HG03039 (cell line): ENCODE data around the gene KCNK15.

ENCODE experiments used
- ATAC-seq: cut with Tn5 transposase; IDR thresholded peaks from one replicate; pipeline ENCODE4 v1.9.1; 2021; ENCODE audit warnings: mild to moderate bottlenecking, moderate library complexity; ENCODE audit not compliant: unreplicated experiment

The KCNK15 gene

DNA sequence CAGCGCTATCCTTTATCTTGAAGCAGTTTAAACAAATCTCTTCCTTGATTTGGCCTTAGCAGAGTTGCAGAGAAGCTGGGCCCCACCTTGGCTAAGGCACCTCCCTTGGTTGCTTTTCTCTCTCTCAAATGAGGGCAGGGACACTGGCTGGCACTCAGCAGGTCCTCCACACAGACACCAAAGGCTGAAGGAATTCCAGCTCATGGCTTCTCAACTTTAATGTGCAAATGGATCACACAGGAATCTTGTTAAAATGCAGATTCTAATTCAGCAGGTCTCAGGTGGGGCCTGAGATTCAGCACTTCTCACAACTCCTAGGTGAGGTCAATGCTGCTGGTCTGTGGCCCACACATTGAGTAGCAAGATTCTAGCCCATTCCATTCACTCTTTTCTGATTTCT lies 39.0 kb downstream of the KCNK15 start:
- no peak for ATAC-seq

GRCh38 chr20:44785768-44786167 lies 40.1 kb downstream of the KCNK15 start:
- no peak for ATAC-seq

DNA sequence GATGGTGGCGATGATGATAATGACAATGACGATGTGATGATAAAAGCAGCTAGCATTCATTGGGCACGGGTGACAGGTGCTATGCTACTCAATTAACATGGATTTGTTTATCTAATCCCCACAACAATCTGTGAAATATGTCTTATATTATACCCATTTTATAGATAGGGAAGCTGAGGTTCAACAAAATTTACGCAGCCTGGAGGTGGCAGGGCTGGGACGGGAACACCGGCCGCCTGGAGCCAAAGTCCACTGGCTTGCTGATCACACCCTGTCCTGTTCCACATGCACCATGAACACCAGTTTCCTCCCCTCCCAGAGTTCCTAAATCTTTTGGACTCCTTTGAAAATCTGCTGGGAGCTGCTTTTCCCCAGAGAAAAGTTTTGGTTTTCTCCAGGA lies 41.6 kb downstream of the KCNK15 start:
- ATAC-seq = no peak

DNA sequence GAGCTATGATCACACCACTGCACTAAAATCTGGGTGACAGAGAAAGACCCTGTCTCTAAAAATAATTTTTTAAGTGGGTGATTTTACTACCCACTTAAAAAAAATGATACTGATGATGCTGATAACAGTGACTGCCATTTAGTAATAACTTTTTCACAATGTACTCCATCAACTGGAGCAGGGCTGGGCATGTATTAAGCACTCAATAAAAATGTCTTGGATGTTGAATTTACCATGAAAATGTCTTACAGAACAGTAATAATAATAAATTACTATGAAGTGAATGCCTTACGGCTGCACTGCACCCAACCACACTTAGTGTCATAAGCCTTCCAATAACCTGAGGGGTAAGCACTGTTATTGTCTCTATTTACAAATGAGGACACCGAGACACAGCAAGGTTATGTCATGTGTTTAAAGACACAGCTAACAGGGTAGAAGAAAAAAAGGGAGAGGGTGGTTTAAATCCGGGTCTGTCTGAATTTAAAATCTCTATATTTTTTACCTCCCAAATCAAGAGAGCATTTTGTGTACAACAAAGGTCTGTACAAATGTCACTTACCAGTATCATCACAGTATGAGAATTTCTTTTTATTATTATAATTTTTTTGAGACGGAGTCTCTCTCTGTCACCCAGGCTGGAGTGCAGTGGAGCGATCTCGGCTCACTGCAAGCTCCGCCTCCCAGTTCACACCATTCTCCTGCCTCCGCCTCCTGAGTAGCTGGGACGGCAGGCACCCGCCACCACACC lies 43.2 kb downstream of the KCNK15 start:
- no peak for ATAC-seq

DNA sequence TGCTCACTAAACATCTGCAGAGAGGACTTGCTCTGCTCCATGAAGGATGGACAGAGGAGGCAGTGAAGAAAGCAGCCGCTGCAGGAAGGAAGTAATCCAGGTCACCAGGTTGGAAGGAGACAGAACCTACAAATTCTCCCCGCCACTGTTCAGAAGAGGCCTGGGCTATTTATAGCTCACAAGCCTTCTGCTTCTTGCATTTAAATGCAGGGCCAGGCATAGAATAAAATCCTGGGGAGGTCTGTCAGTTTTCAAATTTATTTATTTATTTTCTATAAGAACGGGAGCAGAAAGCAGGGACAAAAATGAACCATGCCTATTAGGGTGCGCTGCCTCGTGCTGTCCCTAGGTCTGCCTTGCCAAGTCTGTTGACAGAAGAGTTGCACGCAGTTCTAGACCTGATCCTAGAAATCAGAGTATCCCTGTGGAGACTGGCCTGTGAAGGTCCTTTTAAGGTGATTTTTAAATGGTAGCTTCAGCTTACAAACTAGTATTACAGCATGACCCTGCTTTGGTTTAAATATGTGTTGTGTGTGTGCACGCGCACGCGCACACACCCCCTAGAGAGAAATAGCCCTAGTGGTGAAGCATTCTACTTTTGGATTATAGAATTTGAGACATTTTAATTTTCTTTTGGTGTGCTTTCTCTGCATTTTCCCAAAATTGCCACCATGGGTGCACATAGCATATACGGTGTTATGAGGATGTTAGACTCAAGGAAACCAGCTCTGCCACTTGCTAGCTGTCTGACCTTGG lies 45.2 kb downstream of the KCNK15 start:
- no peak for ATAC-seq

DNA sequence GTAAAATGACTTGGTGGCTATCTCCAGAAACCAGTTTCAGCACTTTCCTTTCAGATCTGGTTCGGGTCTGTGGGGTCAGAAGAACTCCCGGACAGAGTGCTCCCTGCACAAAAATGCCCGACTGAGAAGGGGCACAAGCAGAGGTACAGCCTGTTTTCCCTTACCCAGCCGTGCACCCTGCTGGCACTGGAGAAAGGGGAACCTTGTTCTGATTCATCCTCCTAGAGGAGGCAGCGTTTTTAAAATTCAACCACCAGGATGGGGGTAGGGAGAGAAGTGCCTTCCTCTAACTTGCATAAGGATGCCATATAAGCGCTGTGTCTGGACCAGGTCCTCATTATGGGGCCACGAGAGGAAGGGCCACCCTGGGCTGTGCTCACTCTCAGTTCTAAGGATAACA lies 47.1 kb downstream of the KCNK15 start:
- no peak for ATAC-seq

GRCh38 chr20:44795836-44796235 lies 50.2 kb downstream of the KCNK15 start:
- ATAC-seq = no peak

DNA sequence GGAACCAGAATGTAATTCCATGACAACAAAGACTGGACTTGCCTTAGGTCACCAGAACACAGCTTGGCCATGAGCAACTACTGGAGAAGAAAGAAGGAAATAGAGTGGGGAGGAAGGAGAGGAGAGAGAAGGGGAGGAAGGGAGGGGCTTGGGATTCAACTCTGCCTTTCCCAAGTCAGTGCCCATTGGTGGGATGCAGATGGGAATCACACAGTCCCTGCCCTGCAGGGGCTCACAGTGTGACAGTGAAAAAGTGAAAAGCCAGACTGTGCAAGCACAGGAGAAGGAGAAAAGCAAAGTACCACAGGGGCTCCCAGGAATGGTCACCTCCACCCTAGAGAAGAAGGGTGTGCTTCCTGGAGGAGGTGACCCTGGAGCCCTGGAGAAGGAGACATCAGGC lies 50.6 kb downstream of the KCNK15 start:
- no peak for ATAC-seq

DNA sequence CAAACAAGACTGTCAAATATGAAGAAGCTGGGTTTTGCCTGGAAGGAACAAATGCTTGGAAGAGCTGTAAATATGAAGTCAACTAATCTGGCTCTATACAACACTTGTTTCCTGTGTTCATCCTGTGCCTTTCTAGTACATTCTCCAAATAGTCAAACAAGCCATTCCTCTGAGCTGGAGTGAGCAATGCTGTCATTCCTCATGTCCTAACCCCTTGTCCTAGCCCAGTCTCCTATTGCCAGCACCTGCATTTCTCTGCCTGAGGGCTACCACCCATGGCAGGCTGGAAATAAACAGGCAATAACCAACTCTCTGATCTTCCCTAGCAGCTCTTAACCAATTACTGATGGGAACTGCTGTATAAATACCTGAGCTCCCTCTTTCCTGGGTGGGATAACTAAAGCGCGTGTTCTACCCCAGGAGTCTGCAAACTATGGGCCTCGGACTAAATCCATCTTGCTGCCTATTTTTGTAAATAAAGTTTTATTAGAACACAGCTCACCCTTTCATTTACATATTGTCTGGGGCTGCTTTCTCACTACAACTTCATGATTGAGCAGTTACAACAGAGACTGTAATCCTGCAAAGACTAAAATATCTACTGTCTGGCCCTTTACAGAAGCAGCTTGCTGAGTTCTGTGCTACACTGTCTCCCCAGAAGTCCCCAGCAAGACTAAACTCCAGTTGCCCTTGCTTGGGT lies 51.2 kb downstream of the KCNK15 start:
- no peak for ATAC-seq

DNA sequence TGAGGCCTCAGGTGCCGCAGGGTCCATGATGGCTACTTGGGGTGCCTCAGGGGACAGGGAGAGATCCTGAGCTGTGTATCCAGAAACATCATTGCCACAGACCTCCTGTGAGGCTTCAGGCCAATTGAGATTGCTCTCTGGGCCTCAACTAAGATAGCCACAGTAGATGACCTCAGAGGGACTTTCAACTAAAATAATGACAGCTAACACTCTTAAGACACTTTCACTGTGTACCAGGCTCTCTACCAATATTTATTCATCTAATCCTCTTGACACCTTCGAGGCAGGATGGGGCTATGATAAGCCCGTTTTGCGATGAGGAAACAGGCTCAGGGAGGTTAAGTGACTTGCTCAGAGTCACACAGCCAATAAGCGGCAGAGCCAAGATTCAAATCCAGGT lies 54.0 kb downstream of the KCNK15 start:
- ATAC-seq = no peak

DNA sequence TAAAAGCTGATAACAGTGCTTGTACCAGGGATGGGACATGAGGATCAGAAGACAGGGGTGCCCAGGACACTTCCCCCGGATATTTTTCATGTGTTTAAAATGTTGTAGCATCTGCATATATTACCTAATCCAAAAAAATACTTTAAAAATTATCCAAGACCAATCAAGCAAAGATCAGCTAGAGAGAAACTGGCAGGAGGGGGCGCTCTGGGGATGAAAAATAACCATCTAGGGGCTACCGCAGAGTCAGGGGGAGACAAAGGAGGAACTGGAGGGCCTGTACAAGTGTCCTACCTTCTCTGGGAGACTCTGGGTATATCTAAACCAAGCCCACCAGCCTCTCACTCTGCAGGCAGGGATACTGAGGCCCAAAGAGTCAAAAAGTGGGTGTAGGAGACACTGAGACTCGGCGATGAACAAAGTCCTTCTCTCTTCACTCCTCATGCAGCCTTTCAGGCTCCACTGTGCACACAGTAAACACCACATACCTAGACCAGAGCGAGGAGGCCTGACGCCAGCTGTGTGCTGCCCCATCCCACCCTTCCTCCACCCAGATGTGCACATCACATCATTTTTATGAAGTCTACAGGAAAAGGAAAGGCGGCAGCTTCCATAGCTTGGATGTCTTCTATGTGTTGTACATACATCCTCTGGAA lies 54.9 kb downstream of the KCNK15 start:
- ATAC-seq = no peak
